ENCODE measurements around the gene ZBTB45. TPM values are rescaled to one million over a fixed set of nuclear protein-coding genes. Genes with fewer than 3 reads are reported as not detected.

ZBTB45 gene
- total RNA-seq, 1 experiment from 2014 or later: 12.0 TPM

- TF ChIP-seq SRF (IDR thresholded peaks at IDR 0.05; ENCODE audit: low read depth) (no peak), ZNF274 (IDR thresholded peaks at IDR 0.05; ENCODE audit: low read depth, low read length) (no peak), SP1 (IDR thresholded peaks at IDR 0.05; ENCODE audit: low read depth) (no peak)
Measured at GRCh38 chr19:58563823-58564222, 44.2 kb upstream of the ZBTB45 start (continued).

GRCh38 chr19:58563034-58563573 lies 43.5 kb upstream of the ZBTB45 start:
- H3K27me3 ChIP-seq (ENCODE audit: insufficient read depth, low read length): no peaks in the 10 kb centered on the region
- H3K4me1 ChIP-seq (ENCODE audit: control insufficient read depth in 1 of 2, insufficient read depth in 2 of 2, low read length in 2 of 2): peaks cover 6 to 17% of the 10 kb centered on the region in 2 experiments
- CTCF ChIA-PET: no interaction called here
- no TSS peak for BruUV-seq (replicated peaks)
- intact Hi-C loops (cut with micrococcal nuclease): no loop called here
- no peaks in the 10 kb centered on the region for H4K20me1 ChIP-seq (ENCODE audit: insufficient read depth)
- no peak overlapping the region for H3K4me3 ChIP-seq (replicated peaks in 1 of 2; ENCODE audit: low read depth in 1 of 2, low read length in 2 of 2)
- RAD21 ChIA-PET (ENCODE audit: low non-redundant PET in 1 of 2, low total read pairs in 2 of 2, uncharacterized antibody in 2 of 2, unreplicated experiment in 2 of 2): no interaction called here
- H3K27ac ChIP-seq (ENCODE audit: low read depth, low read length): no peak overlapping the region
- H3K9ac ChIP-seq (ENCODE audit: low read length): no peak overlapping the region
- no peaks in the 10 kb centered on the region for H3K9me3 ChIP-seq (ENCODE audit: control insufficient read depth in 1 of 2, insufficient read depth in 1 of 2, low read depth in 1 of 2, low read length in 2 of 2)
- H2AFZ ChIP-seq (ENCODE audit: low read depth, low read length, poor library complexity, severe bottlenecking): no peak overlapping the region
- TF ChIP-seq ATF3 (IDR thresholded peaks at IDR 0.05) (no peak), POLR2A (IDR thresholded peaks at IDR 0.05; ENCODE audit: borderline replicate concordance, extremely low read depth, insufficient read depth, insufficient read length) (no peak), ZBTB33 (IDR thresholded peaks at IDR 0.05; ENCODE audit: extremely low read depth, insufficient replicate concordance, low read length) (no peak), ELF1 (IDR thresholded peaks at IDR 0.05; ENCODE audit: borderline replicate concordance, low read depth) (no peak), SIN3A (IDR thresholded peaks at IDR 0.05; ENCODE audit: low read depth) (no peak), ZNF274 (IDR thresholded peaks at IDR 0.05; ENCODE audit: low read depth, low read length) (no peak), CEBPB (IDR thresholded peaks at IDR 0.05; ENCODE audit: low read depth) (no peak), JUND (IDR thresholded peaks at IDR 0.05) (no peak), EZH2phosphoT487 (IDR thresholded peaks at IDR 0.05; ENCODE audit: borderline replicate concordance) (no peak), CBX3 (IDR thresholded peaks at IDR 0.05; ENCODE audit: low read depth) (no peak), FOSL1 (IDR thresholded peaks at IDR 0.05; ENCODE audit: low read depth) (no peak), MAX (IDR thresholded peaks at IDR 0.05) (no peak), TCF7L2 (IDR thresholded peaks at IDR 0.05; ENCODE audit: borderline replicate concordance, extremely low read depth, insufficient read depth, insufficient read length) (no peak), ZFX (IDR thresholded peaks at IDR 0.05) (no peak), EGR1 (IDR thresholded peaks at IDR 0.05; ENCODE audit: low read depth) (no peak)
- ATAC-seq: no peak
- POLR2A ChIA-PET: no interaction called here
- H3K9me2 ChIP-seq (ENCODE audit: insufficient read depth): no peaks in the 10 kb centered on the region
- no peak overlapping the region for H3K4me2 ChIP-seq (ENCODE audit: low read length)
- H3K36me3 ChIP-seq (ENCODE audit: control insufficient read depth in 1 of 2, insufficient read depth in 2 of 2, low read length in 2 of 2): no peaks in the 10 kb centered on the region
- DNase-seq (ENCODE audit: low read depth, low spot score): no peak
- H3K79me2 ChIP-seq (ENCODE audit: insufficient read depth, low read length): peaks cover 21% of the 10 kb centered on the region
